ENCODE measurements around the gene P4HA1.
A peak's percentile ranks its signal among the peaks of the same experiment; 100 is the strongest.

P4HA1 gene

DNA sequence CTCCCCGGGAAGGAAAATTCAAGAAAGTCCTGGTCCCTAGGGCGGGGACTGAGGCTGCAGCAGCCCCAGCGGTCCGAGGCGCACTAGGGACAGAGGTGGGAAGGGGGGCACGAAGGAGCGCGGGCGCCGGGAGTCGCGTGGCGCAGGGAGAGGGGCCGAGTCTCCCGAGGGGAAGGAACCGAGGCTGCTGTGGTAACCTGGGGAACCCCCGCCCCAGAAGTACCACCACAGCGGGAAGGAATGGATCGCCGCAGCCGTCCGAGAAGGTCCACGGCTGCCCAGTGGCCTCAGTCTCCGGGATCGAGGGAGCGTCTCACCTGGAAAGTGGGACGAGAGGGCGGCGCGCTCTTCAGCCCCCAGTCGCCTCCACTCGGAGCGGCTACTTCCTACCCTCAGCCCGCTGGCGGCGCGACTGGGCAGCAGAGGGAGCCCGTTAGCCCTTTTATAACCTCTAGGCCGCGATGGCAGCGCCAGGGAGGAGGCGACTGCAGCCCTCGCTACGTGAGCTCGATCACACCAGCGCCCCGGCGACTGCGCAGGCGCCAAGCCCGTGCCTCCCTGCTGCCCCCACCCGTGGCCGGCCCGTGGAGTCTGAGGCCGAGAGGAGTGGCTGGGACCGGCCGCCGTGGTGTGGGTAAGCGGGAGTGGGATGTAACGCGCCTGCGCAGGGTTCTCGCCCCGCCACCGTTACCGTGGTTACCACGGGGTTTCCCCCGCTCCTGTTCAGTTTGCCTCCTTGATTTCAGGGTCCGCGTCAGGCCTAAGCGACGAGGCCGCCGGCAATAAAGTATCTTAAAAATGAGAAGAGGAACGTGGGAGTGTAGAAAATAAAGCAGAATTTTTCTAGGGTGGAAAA, at the start of gene P4HA1:
P4HA1 (minus strand) TSS at position 418 of the 856 bp plus-strand sequence. CDS start 21,983 bp downstream, outside the sequence.
- POLR2A ChIA-PET, result interaction anchor here (0.5 to 3.6 kb wide), 42 partner anchors 9 to 1729 kb away, joined by 3 to 30 read pairs (median 5); partner anchors contain the start of genes DNAJC9, ECD, FAM149B1 and MRPS16
- CTCF ChIA-PET, result interaction anchor here (0.6 to 10.7 kb wide), 25 partner anchors 9 to 839 kb away, joined by 3 to 101 read pairs (median 4); partner anchors contain the start of gene NUDT13
- TF ChIP-seq, protein P1, sequence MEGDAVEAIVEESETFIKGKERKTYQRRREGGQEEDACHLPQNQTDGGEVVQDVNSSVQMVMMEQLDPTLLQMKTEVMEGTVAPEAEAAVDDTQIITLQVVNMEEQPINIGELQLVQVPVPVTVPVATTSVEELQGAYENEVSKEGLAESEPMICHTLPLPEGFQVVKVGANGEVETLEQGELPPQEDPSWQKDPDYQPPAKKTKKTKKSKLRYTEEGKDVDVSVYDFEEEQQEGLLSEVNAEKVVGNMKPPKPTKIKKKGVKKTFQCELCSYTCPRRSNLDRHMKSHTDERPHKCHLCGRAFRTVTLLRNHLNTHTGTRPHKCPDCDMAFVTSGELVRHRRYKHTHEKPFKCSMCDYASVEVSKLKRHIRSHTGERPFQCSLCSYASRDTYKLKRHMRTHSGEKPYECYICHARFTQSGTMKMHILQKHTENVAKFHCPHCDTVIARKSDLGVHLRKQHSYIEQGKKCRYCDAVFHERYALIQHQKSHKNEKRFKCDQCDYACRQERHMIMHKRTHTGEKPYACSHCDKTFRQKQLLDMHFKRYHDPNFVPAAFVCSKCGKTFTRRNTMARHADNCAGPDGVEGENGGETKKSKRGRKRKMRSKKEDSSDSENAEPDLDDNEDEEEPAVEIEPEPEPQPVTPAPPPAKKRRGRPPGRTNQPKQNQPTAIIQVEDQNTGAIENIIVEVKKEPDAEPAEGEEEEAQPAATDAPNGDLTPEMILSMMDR (IDR thresholded peaks at IDR 0.05; ENCODE audit: control extremely low read depth, extremely low read depth, low read depth, missing control alignments), result peak; percentile 83
- DNase-seq (ENCODE audit: extremely low spot score), result peak; percentile 99

DNA sequence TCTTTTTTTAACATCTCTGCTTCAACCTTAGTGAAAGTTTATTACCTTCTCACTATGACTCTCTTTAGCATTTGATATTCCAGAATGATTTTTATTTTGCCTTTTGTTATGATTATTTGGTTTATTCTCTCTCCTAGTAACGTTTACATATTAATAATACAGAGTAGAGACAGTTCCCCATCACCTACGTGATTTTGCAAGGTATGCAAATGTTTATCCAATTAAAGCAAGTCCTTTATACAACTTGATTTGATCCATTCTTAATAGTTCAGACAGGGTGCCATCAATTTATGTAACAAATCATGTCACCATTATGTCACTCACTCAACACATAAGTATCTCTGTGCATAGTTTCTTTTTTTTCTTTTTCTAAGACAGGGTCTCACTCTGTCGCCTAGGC, 44.9 kb upstream of the P4HA1 start:
- no peak for DNase-seq (ENCODE audit: extremely low spot score)
- ChIA-PET CTCF (no interaction called here), POLR2A (no interaction called here)
- TF ChIP-seq, protein P1 (IDR thresholded peaks at IDR 0.05; ENCODE audit: control extremely low read depth, extremely low read depth, low read depth, missing control alignments), result no peak

DNA sequence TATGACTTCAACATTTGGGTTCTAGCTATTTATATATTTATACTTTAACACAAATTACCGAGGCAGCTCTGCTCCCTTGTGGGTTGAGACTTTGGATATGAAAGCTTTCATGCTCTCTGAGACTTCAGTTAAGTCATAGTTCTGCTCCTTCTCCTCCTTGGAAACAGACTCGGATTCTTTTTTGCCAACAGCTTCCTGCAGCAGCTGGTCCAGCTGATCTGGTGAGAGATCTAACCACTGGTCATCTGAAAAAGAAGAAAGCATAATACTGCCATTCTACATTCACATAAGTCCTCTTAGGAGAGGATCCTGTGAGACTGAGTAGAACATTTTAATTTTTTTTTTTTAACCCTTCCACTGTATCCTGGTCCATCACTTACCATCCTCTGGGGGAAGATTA, 42.6 kb upstream of the P4HA1 start:
- CTCF ChIA-PET, result interaction anchor here (1.2 to 2.5 kb wide), 6 partner anchors 10 to 29 kb away, joined by 4 to 9 read pairs (median 6); partner anchors contain the start of gene NUDT13
- TF ChIP-seq, protein P1 (IDR thresholded peaks at IDR 0.05; ENCODE audit: control extremely low read depth, extremely low read depth, low read depth, missing control alignments), result no peak
- POLR2A ChIA-PET, result interaction anchor here (0.6 kb wide), 1 partner anchor 43 kb away, joined by 3 read pairs; no protein-coding TSS in a partner anchor
- no peak for DNase-seq (ENCODE audit: extremely low spot score)

DNA sequence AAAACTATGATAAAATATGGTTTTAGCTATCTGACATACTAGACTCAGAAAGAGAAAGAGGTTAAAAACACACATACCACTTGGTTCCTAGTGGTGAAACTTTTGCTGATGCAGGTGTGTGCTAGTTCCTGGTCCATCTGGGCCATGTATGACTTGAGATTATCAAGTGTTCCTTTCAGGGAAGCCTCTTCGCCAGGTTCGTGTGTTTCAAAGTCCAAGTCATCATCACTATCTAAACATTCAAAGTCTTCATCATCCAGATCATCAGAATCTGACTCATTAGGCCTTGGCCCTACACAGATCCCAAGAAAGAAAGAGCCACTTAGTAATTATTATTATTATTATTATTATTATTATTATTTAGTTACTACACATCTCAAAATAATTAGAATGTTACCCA, 40.0 kb upstream of the P4HA1 start:
- no peak for DNase-seq (ENCODE audit: extremely low spot score)
- ChIA-PET CTCF (interaction anchor here (1.3 to 2.3 kb wide), 3 partner anchors 23 to 41 kb away, joined by 4 to 13 read pairs (median 4); partner anchors contain the start of gene NUDT13), POLR2A (no interaction called here)
- TF ChIP-seq, protein P1 (IDR thresholded peaks at IDR 0.05; ENCODE audit: control extremely low read depth, extremely low read depth, low read depth, missing control alignments), result no peak

DNA sequence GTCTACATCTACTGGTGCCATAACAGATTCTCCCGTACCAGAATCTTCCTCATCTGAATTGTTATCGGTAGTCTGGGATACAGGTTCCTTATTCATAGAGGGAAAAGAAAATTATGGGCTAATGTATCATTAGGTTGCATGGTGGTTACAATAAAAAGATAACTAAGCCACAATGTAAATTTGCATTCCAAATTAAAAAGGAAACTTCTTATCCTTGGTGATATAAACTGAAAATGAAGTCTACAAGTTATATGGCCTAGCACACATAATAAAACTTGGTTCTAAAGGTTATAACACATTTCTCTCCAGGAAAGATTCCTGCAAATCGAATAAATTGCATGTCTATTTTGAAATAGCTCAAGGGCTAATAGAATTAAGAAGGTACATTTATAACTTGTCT, 38.1 kb upstream of the P4HA1 start:
- no peak for DNase-seq (ENCODE audit: extremely low spot score)
- TF ChIP-seq, protein P1 (IDR thresholded peaks at IDR 0.05; ENCODE audit: control extremely low read depth, extremely low read depth, low read depth, missing control alignments), result no peak
- POLR2A ChIA-PET, result interaction anchor here (0.7 to 2.0 kb wide), 2 partner anchors 38 to 46 kb away, joined by 3 to 11 read pairs; partner anchors contain the start of gene P4HA1
- CTCF ChIA-PET, result interaction anchor here (1.1 to 1.9 kb wide), 3 partner anchors 9 to 96 kb away, joined by 3 to 5 read pairs (median 5); no protein-coding TSS in a partner anchor

DNA sequence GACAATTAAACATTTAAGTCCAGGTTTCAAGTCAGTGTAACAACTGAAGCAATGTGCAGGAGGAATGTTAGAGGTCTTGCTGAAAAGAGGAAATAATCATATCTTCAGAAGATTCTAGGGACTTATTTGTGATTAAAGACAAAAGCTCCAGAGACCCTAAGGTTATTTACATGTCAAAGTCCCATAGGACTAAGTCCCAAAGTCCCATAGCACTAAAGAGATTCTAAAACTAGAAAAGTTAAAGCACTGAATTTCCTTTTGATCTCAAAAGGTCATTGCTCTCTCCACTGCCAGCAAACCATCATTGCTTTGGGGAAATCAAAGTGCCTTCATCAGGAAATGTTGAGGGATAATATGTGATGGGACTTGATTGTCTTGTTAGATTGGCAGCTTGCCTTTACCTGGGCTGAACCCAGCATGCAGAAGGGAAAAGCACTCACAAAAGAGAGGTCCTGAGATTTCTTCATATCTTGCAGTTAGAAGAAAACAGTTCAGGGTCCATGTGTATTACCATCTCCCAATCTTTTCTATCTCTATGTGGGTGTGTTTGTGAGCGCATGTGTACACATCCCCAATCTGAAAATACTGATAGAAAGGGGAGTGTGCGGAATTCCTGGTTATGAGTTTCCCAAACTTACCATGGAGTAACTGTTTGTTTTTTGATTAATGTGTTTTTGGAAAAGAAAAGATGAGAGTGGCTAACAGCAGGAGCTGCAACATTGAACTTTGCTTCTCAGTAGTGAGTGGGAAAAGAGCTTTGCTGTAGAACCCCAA, 35.4 kb upstream of the P4HA1 start:
- ChIA-PET CTCF (interaction anchor here (1.0 to 2.2 kb wide), 3 partner anchors 11 to 27 kb away, joined by 3 to 6 read pairs (median 4); no protein-coding TSS in a partner anchor), POLR2A (no interaction called here)
- no peak for DNase-seq (ENCODE audit: extremely low spot score)
- TF ChIP-seq, protein P1 (IDR thresholded peaks at IDR 0.05; ENCODE audit: control extremely low read depth, extremely low read depth, low read depth, missing control alignments), result no peak
